Neutrophil (primary cell): ENCODE measurements around the gene NISCH.

Experiments
- H3K27ac ChIP-seq: fragments of 200-600 bp; sonication (generic); 2 replicates; pipeline ENCODE4 v1.5.1; 2016; ENCODE audit warnings: mild to moderate bottlenecking, moderate library complexity
- H3K27me3 ChIP-seq: fragments of 200-600 bp; sonication (generic); 2 replicates; pipeline ENCODE4 v1.6.0; 2016; ENCODE audit warnings: mild to moderate bottlenecking
- H3K36me3 ChIP-seq: fragments of 200-600 bp; sonication (generic); 2 replicates; pipeline ENCODE4 v1.5.1; 2017
- H3K4me1 ChIP-seq, 2 experiments: fragments of 200-600 bp in 1 of 2; sonication (generic) in 1 of 2; 1 replicate in 1 of 2; 2 replicates in 1 of 2; pipeline versions ENCODE4 v1.5.1 to v1.6.1; 2013 to 2016; ENCODE audit warnings: low read depth in 1 of 2, low read length in 1 of 2, mild to moderate bottlenecking in 1 of 2, moderate library complexity in 1 of 2; ENCODE audit not compliant: control insufficient read depth in 1 of 2, insufficient read depth in 1 of 2
- H3K4me3 ChIP-seq, 2 experiments: fragments of 200-600 bp in 1 of 2; sonication (generic) in 1 of 2; 1 replicate in 1 of 2; 2 replicates in 1 of 2; pipeline ENCODE4 v1.5.1; 2013 to 2016; ENCODE audit warnings: low read depth in 1 of 2, low read length in 1 of 2, mild to moderate bottlenecking in 1 of 2, moderate library complexity in 1 of 2
- H3K9me3 ChIP-seq: fragments of 200-600 bp; sonication (generic); 2 replicates; pipeline ENCODE4 v1.5.1; 2016
- TF ChIP-seq, protein P1 (sequence below): fragments of 200-600 bp; sonication (generic); IDR thresholded peaks from 2 replicates; pipeline ENCODE4 v1.5.1; 2016; ENCODE audit warnings: antibody characterized with exemption

Gene NISCH

DNA sequence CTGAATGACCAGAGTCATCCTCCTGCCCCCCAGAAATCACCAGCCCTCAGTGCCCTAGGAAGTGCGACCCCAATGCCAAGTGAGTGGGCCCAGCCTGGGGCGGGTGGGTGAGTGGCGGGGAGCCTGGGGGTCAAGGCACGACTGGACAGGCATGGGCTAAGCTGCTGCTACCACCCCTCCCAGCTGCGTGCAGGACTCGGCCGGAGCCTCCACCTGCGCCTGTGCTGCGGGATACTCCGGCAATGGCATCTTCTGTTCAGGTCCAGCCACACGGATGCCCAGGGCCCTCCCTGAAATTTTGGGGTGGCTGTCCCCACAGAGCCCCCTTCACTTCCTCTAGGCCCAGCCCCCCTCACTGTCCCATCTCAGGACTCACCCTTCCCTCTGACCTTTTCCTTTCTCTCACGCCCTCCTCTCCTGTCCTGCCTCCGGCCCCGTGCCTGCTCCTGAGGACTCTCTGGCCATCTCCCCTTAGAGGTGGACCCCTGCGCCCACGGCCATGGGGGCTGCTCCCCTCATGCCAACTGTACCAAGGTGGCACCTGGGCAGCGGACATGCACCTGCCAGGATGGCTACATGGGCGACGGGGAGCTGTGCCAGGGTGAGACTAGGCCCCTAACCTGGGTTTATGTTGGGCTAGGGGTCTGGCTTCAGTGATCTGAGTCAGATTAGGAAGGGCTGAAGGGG, 61.2 kb downstream of the NISCH start:
- Histone ChIP-seq H3K9me3 (no peaks in the 10 kb centered on the region), H3K36me3 (no peaks in the 10 kb centered on the region), H3K27ac (no peak overlapping the region), H3K4me3 (no peak overlapping the region), H3K4me1 (no peaks in the 10 kb centered on the region), H3K27me3 (peaks cover 11% of the 10 kb centered on the region)
- TF ChIP-seq, protein P1, sequence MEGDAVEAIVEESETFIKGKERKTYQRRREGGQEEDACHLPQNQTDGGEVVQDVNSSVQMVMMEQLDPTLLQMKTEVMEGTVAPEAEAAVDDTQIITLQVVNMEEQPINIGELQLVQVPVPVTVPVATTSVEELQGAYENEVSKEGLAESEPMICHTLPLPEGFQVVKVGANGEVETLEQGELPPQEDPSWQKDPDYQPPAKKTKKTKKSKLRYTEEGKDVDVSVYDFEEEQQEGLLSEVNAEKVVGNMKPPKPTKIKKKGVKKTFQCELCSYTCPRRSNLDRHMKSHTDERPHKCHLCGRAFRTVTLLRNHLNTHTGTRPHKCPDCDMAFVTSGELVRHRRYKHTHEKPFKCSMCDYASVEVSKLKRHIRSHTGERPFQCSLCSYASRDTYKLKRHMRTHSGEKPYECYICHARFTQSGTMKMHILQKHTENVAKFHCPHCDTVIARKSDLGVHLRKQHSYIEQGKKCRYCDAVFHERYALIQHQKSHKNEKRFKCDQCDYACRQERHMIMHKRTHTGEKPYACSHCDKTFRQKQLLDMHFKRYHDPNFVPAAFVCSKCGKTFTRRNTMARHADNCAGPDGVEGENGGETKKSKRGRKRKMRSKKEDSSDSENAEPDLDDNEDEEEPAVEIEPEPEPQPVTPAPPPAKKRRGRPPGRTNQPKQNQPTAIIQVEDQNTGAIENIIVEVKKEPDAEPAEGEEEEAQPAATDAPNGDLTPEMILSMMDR: no peak

DNA sequence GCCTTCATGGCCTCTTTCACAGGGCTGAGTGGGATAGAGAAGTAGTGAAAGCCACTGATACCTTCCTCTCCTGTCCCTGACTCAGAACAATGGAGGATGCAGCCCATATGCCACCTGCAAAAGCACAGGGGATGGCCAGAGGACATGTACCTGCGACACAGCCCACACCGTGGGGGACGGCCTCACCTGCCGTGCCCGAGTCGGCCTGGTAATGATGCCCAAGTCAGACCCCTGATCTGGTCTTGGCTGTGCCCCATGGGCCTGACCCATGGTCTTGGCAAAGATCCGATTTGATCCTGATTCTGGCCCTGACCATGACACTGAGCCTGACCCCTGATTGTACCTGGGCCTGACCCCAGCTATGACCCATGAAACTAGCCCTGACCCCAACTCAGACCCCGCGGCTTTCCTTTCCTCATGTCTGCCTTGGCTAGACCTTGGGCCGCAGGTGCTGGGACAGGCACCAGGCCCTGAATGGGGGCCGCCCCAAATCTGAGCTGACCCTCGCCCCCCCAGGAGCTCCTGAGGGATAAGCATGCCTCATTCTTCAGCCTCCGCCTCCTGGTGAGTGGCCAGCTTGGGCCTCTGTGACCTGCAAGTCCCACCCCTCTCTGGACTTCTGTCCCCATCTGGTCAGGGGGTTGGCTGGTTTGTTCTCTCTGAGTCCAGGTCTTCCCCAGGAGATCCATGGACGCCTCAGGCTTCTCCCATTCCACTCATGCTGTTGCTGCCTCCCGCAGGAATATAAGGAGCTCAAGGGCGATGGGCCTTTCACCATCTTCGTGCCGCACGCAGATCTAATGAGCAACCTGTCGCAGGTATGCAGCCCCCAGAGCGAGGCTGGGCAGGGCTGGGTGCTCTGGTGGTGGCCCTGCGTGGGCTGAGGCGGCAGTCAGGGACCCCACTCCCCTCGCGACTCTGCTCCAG, 62.7 kb downstream of the NISCH start:
- no peak overlapping the region for H3K4me3 ChIP-seq
- H3K27ac ChIP-seq: no peak overlapping the region
- TF ChIP-seq, protein P1: no peak
- no peaks in the 10 kb centered on the region for H3K36me3 ChIP-seq
- H3K4me1 ChIP-seq: no peaks in the 10 kb centered on the region
- H3K9me3 ChIP-seq: no peaks in the 10 kb centered on the region
- H3K27me3 ChIP-seq: peaks cover 4% of the 10 kb centered on the region

DNA sequence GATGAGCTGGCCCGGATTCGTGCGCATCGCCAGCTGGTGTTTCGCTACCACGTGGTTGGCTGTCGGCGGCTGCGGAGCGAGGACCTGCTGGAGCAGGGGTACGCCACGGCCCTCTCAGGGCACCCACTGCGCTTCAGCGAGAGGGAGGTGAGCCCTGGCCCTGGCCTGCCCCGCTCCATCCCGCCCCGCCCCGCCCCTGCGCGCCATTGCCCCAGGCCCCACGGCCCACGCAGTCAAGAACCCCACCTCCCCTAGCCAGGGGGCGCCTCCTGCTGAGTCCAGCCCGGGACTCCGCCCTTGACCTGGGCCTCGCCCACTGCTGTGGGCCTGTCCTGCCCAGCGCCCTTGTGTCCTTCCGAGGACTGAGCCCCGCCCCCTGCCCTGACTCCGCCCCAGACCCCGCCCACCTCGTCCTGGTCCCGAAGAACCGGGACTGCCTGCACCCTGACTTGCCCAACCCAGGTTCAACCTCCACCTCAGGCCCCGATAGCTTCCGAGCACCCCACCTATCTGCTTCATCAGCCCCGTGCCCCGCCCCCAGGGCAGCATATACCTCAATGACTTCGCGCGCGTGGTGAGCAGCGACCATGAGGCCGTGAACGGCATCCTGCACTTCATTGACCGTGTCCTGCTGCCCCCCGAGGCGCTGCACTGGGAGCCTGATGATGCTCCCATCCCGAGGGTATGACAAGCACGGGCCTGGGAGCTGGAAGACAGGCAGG, 63.5 kb downstream of the NISCH start:
- TF ChIP-seq, protein P1: no peak
- H3K4me3 ChIP-seq: no peak overlapping the region
- H3K27me3 ChIP-seq: peaks cover 4% of the 10 kb centered on the region
- H3K36me3 ChIP-seq: no peaks in the 10 kb centered on the region
- no peaks in the 10 kb centered on the region for H3K4me1 ChIP-seq
- H3K9me3 ChIP-seq: no peaks in the 10 kb centered on the region
- no peak overlapping the region for H3K27ac ChIP-seq

DNA sequence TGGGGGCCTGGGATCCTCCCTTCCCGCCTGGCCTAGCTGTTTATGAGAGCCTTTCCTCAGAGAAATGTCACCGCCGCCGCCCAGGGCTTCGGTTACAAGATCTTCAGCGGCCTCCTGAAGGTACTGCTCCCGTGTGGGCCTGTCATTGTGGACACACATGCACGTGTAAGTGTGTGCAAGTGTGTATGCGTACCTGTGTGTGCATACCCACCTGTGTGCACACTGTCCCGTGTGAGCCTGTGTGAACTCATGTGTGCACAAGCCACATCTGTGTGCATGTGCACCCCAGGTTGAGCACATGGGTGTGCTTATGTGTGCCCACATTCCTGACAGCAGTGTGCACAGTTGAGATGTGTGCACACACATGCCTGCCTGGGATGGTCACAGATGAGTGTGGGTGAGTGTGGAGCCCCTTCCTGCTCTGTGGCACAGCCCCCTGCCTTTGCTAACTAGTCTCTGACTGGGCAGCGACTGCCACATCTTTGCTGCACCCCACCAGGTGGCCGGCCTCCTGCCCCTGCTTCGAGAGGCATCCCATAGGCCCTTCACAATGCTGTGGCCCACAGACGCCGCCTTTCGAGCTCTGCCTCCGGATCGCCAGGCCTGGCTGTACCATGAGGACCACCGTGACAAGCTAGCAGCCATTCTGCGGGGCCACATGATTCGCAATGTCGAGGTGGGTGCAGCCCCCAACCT, 64.2 kb downstream of the NISCH start:
- Histone ChIP-seq H3K27me3 (peaks cover 4% of the 10 kb centered on the region), H3K36me3 (no peaks in the 10 kb centered on the region), H3K4me1 (no peaks in the 10 kb centered on the region), H3K9me3 (no peaks in the 10 kb centered on the region), H3K4me3 (no peak overlapping the region), H3K27ac (no peak overlapping the region)
- TF ChIP-seq, protein P1: no peak

DNA sequence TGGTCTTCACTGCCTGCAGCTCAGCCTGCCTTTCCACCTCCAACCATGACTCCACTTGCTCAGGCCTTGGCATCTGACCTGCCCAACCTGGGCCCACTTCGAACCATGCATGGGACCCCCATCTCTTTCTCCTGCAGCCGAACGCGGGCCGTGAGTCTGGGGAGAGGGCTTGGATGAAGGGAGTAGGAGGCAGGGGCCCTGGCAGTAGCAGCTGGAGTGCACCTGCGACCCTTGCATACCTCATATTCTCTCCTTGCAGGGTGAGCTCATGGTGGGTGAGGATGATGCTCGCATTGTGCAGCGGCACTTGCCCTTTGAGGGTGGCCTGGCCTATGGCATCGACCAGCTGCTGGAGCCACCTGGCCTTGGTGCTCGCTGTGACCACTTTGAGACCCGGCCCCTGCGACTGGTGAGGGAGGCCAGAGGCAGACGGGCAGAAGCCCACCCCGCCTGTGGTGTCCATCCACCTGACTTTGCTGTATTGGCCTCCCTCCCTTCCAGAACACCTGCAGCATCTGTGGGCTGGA, 64.8 kb downstream of the NISCH start:
- TF ChIP-seq, protein P1: no peak
- H3K36me3 ChIP-seq: no peaks in the 10 kb centered on the region
- H3K27ac ChIP-seq: no peak overlapping the region
- H3K4me1 ChIP-seq: no peaks in the 10 kb centered on the region
- H3K4me3 ChIP-seq: no peak overlapping the region
- no peaks in the 10 kb centered on the region for H3K27me3 ChIP-seq
- no peaks in the 10 kb centered on the region for H3K9me3 ChIP-seq
